ENCODE results near the gene TUBA4A.

The TUBA4A gene

DNA sequence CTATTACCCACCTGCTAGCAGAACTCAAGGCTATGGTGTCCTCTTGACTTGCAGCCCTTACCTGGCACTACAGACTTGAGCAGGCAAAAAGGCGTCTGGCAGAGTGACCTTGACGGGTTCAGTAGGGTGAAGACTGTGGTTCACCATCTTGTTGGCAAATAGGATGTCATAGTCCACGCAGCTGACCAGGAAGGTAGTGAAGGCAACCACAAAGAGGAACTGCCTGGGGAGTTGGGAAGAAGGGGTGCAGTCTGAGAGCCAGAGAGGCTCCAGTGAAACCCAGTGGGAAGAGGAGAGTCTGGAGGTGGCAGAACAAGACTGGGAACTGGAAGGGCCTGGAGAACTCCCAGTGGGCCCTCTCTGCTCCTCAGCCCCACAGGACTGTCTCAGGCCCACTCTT lies 28.4 kb downstream of the TUBA4A start:
- no peak for DNase-seq (ENCODE audit: low read depth)
- in situ Hi-C loops (cut with HindIII; ENCODE audit: low sequenced_read_pairs) = loop anchor here (5.0 kb wide), 1 partner anchor 43 kb away; no protein-coding TSS in a partner anchor
- H3K4me3 ChIP-seq (ENCODE audit: low read depth, low read length) = no peak overlapping the region
- TF ChIP-seq, protein P1, sequence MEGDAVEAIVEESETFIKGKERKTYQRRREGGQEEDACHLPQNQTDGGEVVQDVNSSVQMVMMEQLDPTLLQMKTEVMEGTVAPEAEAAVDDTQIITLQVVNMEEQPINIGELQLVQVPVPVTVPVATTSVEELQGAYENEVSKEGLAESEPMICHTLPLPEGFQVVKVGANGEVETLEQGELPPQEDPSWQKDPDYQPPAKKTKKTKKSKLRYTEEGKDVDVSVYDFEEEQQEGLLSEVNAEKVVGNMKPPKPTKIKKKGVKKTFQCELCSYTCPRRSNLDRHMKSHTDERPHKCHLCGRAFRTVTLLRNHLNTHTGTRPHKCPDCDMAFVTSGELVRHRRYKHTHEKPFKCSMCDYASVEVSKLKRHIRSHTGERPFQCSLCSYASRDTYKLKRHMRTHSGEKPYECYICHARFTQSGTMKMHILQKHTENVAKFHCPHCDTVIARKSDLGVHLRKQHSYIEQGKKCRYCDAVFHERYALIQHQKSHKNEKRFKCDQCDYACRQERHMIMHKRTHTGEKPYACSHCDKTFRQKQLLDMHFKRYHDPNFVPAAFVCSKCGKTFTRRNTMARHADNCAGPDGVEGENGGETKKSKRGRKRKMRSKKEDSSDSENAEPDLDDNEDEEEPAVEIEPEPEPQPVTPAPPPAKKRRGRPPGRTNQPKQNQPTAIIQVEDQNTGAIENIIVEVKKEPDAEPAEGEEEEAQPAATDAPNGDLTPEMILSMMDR (IDR thresholded peaks at IDR 0.05; ENCODE audit: low read depth, low read length, missing control alignments) = no peak

DNA sequence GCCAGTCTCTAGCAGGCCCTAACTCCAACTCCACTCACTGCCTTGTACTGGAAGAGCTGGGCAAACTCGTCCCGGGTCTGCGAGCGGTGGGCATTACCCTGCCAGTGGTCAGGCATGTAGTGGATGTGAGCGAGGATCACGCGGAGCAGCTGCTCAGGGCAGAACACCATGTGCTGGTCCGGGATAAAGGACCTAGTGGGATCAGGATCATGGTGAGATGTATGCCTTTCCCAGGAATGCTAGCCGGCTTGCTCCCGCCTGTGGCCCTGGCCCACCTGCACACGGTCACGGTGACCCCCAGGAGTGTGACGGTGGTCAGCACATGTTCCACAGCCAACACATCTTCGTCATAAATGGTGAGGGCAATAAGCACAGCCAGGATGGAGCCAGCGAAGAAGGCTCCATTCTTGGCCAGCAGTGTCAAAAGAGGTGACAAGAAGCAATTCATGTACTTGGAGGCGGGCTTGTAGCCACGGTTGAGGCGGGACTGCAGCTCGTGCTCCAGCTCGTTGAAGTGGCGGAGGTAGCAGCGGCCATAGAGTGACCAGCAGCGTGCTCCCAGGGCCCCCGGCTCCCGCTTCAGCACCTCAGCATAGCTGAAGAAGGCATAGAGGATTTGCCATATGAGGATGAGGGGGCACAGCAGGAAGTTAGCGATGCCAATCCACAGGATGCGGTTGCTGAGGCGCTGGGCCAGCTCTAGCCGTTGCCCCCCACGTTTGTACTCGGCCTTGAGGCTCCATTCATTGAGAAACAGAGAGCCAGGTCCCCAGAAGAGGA lies 29.7 kb downstream of the TUBA4A start:
- no peak for DNase-seq (ENCODE audit: low read depth)
- in situ Hi-C loops (cut with HindIII; ENCODE audit: low sequenced_read_pairs) = no loop called here
- TF ChIP-seq, protein P1 (IDR thresholded peaks at IDR 0.05; ENCODE audit: low read depth, low read length, missing control alignments) = no peak
- no peak overlapping the region for H3K4me3 ChIP-seq (ENCODE audit: low read depth, low read length)

DNA sequence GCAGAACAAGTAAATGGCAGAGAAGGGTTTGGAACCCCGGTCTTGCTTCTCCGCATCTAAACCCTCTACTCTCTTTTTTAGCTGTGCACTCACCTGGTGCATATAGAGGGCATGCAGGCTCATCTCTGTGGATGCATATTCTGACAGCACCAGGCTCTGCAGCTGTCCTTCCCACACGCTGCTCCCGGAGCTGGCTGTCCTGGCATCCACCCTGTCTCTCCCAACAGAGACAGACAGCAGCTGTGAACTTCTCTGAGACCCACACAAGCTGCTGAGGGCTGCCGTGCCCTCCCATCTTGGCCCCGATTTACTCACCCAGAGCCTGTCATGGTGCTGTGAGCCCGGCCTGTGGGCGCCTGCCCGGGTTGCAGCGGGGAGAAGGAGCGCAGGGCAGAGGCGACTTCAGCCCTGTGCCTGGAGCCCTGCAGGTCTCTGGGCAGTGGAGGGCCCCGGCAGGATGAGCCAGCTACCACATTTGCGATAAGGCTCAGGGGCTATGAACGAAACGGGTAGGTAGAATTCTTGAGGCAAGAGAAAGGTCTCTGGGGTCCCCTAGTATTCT lies 31.7 kb downstream of the TUBA4A start:
- in situ Hi-C loops (cut with HindIII; ENCODE audit: low sequenced_read_pairs) = no loop called here
- H3K4me3 ChIP-seq (ENCODE audit: low read depth, low read length) = no peak overlapping the region

DNA sequence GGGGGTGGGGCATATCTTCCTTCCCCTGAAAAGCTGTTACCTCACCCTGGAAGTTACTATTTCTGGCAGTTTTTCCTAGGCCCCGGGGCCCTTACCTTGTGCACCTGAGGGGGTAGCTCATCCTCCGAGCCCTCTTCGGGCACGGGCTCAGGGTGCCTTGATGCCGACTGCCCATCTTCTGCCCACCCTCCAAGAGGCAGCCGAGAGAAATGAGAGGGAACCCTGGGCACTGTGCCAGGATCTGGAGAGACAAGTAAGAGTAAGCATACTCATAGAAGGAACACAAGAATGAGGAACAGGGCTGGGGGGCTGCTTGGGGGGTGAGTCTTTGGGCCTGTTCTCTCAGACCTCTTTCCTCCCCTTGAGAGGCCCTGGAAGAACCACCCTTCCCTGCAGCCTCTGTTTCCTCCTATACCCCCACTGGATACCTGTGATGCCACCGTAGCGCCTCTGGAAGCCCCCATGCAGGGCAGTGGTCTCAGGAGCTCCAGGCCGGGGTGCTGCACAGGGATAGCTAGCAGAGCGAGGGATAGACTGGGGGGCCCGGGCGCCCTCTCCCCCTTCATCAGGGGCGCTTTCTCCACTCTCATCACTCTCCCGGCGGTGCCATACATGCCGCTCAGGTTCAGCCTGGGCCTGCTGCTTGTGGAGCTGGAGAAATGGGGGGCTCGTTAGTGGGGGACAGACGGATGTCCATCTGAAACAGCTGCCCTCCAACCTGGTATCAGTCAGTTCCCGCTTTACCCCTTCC lies 32.9 kb downstream of the TUBA4A start:
- no peak overlapping the region for H3K4me3 ChIP-seq (ENCODE audit: low read depth, low read length)

More for the DNA sequence above, 31.7 kb downstream of the TUBA4A start:
- DNase-seq (ENCODE audit: low read depth) = no peak
- TF ChIP-seq, protein P1 (IDR thresholded peaks at IDR 0.05; ENCODE audit: low read depth, low read length, missing control alignments) = no peak

DNA sequence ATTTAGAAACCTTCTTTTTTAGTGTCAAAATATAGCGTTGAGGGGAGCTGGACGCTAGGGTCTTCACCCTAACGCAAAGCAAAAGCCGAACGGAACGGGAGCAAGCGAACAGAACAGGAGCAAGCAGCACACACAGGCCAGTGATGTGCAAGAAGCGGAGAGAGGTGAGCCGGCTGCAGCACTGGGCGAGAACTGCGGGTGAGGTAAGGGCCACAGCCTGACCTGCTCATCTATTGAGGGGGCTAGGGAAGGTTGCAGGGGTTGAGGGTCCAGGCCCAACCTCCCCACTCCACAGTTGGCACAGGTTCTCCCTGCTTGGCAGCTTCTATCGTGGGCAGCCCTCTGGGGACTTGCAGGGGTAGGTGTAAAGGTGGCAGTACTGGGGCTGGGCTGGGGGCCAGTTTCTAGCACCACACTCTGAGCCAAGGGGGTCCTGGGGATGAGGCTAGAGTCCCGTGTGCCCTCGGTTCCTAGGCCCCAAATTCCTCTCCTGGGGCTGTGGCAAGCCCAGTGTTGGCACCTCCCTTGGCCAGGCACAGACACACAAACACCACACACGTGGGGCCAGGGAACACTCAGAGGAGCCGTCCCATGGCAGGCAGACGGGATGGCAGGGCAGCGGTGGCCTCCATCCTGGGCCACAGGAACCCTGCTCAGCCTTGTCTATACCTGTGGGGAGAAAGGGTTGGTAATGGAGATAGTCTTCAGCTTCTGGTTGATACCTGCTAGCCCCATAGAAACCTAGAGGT lies 33.8 kb downstream of the TUBA4A start:
- DNase-seq (ENCODE audit: low read depth) = no peak
- in situ Hi-C loops (cut with HindIII; ENCODE audit: low sequenced_read_pairs) = no loop called here
- TF ChIP-seq, protein P1 (IDR thresholded peaks at IDR 0.05; ENCODE audit: low read depth, low read length, missing control alignments) = no peak
- H3K4me3 ChIP-seq (ENCODE audit: low read depth, low read length) = no peak overlapping the region

More for the DNA sequence above, 32.9 kb downstream of the TUBA4A start:
- TF ChIP-seq, protein P1 (IDR thresholded peaks at IDR 0.05; ENCODE audit: low read depth, low read length, missing control alignments) = no peak
- DNase-seq (ENCODE audit: low read depth) = no peak
- in situ Hi-C loops (cut with HindIII; ENCODE audit: low sequenced_read_pairs) = no loop called here

All from astrocyte of the cerebellum (primary cell).